OCI-LY1 (cell line): ENCODE results near the gene CBX8.

Source experiments
- H2AFZ ChIP-seq: fragments of 200-600 bp; sonication (generic), shearing (Covaris generic); 2 replicates; pipeline ENCODE4 v1.6.0; 2014; ENCODE audit warnings: antibody characterized with exemption, mild to moderate bottlenecking, low read length
- H3F3A ChIP-seq: fragments of 200-600 bp; sonication (generic), shearing (Covaris generic); 2 replicates; pipeline ENCODE4 v1.6.0; 2014; ENCODE audit warnings: mild to moderate bottlenecking, antibody characterized with exemption, low read length, moderate library complexity; ENCODE audit not compliant: insufficient read depth
- H3K27ac ChIP-seq: fragments of 200-600 bp; sonication (generic); 2 replicates; pipeline ENCODE4 v1.5.1; 2014; ENCODE audit warnings: low read length, mixed run types, mild to moderate bottlenecking, low read depth; ENCODE audit not compliant: poor library complexity, severe bottlenecking
- H3K27me3 ChIP-seq: fragments of 200-600 bp; sonication (generic); 2 replicates; pipeline ENCODE4 v1.6.0; 2014; ENCODE audit warnings: antibody characterized with exemption, mild to moderate bottlenecking, low read length, moderate library complexity; ENCODE audit not compliant: insufficient read depth
- H3K36me3 ChIP-seq: fragments of 200-600 bp; sonication (generic); 2 replicates; pipeline ENCODE4 v1.6.1; 2014; ENCODE audit warnings: mild to moderate bottlenecking, antibody characterized with exemption, low read length, moderate library complexity, mixed read lengths; ENCODE audit not compliant: insufficient read depth
- H3K4me1 ChIP-seq: fragments of 200-600 bp; sonication (generic); 2 replicates; pipeline ENCODE4 v1.5.1; 2014; ENCODE audit warnings: mild to moderate bottlenecking, low read length, moderate library complexity; ENCODE audit not compliant: insufficient read depth, severe bottlenecking
- H3K4me2 ChIP-seq: fragments of 200-600 bp; sonication (generic), shearing (Covaris generic); 2 replicates; pipeline ENCODE4 v1.6.1; 2014; ENCODE audit warnings: low read length
- H3K4me3 ChIP-seq: fragments of 200-600 bp; sonication (generic); 2 replicates; pipeline ENCODE4 v1.5.1; 2014; ENCODE audit warnings: low read length, low read depth, mild to moderate bottlenecking, mixed read lengths; ENCODE audit not compliant: poor library complexity, severe bottlenecking
- H3K79me2 ChIP-seq: fragments of 200-600 bp; shearing (Covaris generic); 2 replicates; pipeline ENCODE4 v1.6.1; 2016; ENCODE audit warnings: mixed run types, low read length, mixed read lengths; ENCODE audit not compliant: insufficient read depth
- H3K9ac ChIP-seq: fragments of 200-600 bp; sonication (generic), shearing (Covaris generic); 2 replicates; pipeline ENCODE4 v1.6.1; 2014; ENCODE audit warnings: mild to moderate bottlenecking, low read length, mixed read lengths
- H3K9me2 ChIP-seq: fragments of 200-600 bp; sonication (generic), shearing (Covaris generic); 2 replicates; pipeline ENCODE4 v1.6.1; 2014; ENCODE audit warnings: low read depth, mild to moderate bottlenecking, low read length, mixed read lengths
- H3K9me3 ChIP-seq: fragments of 200-600 bp; shearing (Covaris generic); 2 replicates; pipeline ENCODE4 v1.6.1; 2014; ENCODE audit warnings: low read length, mixed read lengths
- H4K20me1 ChIP-seq: fragments of 200-600 bp; sonication (generic), shearing (Covaris generic); 2 replicates; pipeline ENCODE4 v1.6.0; 2016; ENCODE audit warnings: mild to moderate bottlenecking, low read length; ENCODE audit not compliant: insufficient read depth
- CTCF ChIP-seq: fragments of 200-600 bp; sonication (generic), shearing (Covaris generic); IDR thresholded peaks from 2 replicates; pipeline ENCODE4 v1.5.1; 2017; ENCODE audit warnings: mild to moderate bottlenecking, antibody characterized with exemption, low read length, moderate library complexity, mixed read lengths
- EZH2 ChIP-seq: fragments of 200-600 bp; sonication (generic), shearing (Covaris generic); IDR thresholded peaks from 2 replicates; pipeline ENCODE4 v1.8.0; 2017; ENCODE audit warnings: borderline replicate concordance, mixed run types, mild to moderate bottlenecking, antibody characterized with exemption, low read length, moderate library complexity, mixed read lengths

CBX8 gene

GRCh38 chr17:79799538-79800324 is 2.9 kb upstream of the CBX8 start:
- H3K4me3 ChIP-seq: peak overlapping the region; percentile 47
- peaks cover 6% of the 10 kb centered on the region for H3K27me3 ChIP-seq
- TF ChIP-seq CTCF: no peak
- no peak for TF ChIP-seq EZH2
- H4K20me1 ChIP-seq: no peaks in the 10 kb centered on the region
- H3K9ac ChIP-seq: peak overlapping the region; percentile 47; the same call in 1 of the 2 replicates
- H2AFZ ChIP-seq: no peak overlapping the region
- peaks cover 53% of the 10 kb centered on the region for H3K4me1 ChIP-seq
- H3K27ac ChIP-seq: no peak overlapping the region
- no peaks in the 10 kb centered on the region for H3K9me3 ChIP-seq
- H3K79me2 ChIP-seq: no peaks in the 10 kb centered on the region
- H3K4me2 ChIP-seq: peak overlapping the region; percentile 52
- no peaks in the 10 kb centered on the region for H3K9me2 ChIP-seq
- H3F3A ChIP-seq: no peaks in the 10 kb centered on the region
- H3K36me3 ChIP-seq: peaks cover 11% of the 10 kb centered on the region

GRCh38 chr17:79799174-79799537 is 2.3 kb upstream of the CBX8 start:
- no peak overlapping the region for H3K4me3 ChIP-seq
- no peak overlapping the region for H3K27ac ChIP-seq
- H3K9ac ChIP-seq: no peak overlapping the region
- no peak overlapping the region for H3K4me2 ChIP-seq
- no peaks in the 10 kb centered on the region for H3F3A ChIP-seq
- H2AFZ ChIP-seq: no peak overlapping the region
- H3K4me1 ChIP-seq: peaks cover 51% of the 10 kb centered on the region
- H4K20me1 ChIP-seq: no peaks in the 10 kb centered on the region
- H3K36me3 ChIP-seq: peaks cover 16% of the 10 kb centered on the region
- H3K9me2 ChIP-seq: no peaks in the 10 kb centered on the region
- no peaks in the 10 kb centered on the region for H3K9me3 ChIP-seq
- H3K27me3 ChIP-seq: peaks cover 6% of the 10 kb centered on the region
- H3K79me2 ChIP-seq: no peaks in the 10 kb centered on the region
- TF ChIP-seq EZH2: no peak
- TF ChIP-seq CTCF: no peak

- Histone ChIP-seq H3K36me3 (peaks cover 18% of the 10 kb centered on the region), H3K9me3 (no peaks in the 10 kb centered on the region), H3K9ac (peak overlapping the region; percentile 56; the same call in 1 of the 2 replicates), H3F3A (no peaks in the 10 kb centered on the region), H4K20me1 (no peaks in the 10 kb centered on the region), H3K9me2 (no peaks in the 10 kb centered on the region), H3K4me3 (peak overlapping the region; percentile 59), H3K27me3 (peaks cover 6% of the 10 kb centered on the region), H3K4me2 (peak overlapping the region; percentile 71), H3K79me2 (no peaks in the 10 kb centered on the region), H2AFZ (no peak overlapping the region), H3K27ac (no peak overlapping the region), H3K4me1 (peaks cover 45% of the 10 kb centered on the region)
- no peak for TF ChIP-seq CTCF
- no peak for TF ChIP-seq EZH2
Measured at GRCh38 chr17:79798299-79799173, 1.7 kb upstream of the CBX8 start.
